GM11168 (cell line): ENCODE results near the gene FN1.
"Not testable (repeated sequence)": the region's sequence is repeated elsewhere in the genome, so short reads cannot be mapped to it uniquely, and the experiment has no call there.

Experiments used
- in situ Hi-C: fragments of 300-500 bp; cut with MboI; formaldehyde crosslinking; loops from one replicate; pipeline ENCODE4 v1.12.0; 2022; ENCODE audit warnings: low sequenced_read_pairs; ENCODE audit not compliant: unreplicated experiment

The FN1 gene

DNA sequence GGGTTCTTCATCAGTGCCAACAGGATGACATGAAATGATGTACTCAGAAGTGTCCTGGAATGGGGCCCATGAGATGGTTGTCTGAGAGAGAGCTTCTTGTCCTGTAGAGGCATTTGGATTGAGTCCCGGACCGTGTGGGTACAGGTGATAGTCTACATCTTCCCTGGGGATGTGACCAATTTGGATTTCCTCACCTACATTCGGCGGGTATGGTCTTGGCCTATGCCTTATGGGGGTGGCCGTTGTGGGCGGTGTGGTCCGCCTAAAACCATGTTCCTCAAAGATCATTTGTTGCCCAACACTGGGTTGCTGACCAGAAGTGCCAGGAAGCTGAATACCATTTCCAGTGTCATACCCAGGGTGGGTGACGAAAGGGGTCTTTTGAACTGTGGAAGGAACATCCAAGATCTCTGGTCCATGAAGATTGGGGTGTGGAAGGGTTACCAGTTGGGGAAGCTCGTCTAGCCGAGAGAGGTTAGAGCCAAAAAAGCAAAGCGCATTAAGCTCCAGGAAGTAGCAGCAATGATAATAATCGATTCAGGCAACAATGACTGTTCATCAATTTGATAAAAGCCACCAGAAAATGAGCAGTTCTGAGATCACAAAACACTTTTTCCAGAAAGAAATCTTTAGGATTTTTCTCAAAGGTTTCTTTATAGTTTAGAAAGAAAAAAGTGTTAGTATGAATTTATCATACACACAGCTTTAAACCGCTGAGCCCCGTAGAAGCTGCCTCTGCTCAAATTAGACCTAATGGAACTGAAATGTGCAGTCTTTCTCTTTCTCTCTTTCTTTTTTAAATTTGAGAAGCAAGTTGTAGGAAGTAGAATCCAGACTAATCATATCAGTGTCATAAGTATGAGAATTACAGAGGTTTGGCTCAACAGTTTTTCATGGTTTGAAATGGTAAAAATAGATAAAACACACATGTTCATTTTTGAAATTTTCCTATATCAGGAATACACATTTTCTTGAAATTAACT lies 63.7 kb downstream of the FN1 start:
- in situ Hi-C loops: no loop called here

DNA sequence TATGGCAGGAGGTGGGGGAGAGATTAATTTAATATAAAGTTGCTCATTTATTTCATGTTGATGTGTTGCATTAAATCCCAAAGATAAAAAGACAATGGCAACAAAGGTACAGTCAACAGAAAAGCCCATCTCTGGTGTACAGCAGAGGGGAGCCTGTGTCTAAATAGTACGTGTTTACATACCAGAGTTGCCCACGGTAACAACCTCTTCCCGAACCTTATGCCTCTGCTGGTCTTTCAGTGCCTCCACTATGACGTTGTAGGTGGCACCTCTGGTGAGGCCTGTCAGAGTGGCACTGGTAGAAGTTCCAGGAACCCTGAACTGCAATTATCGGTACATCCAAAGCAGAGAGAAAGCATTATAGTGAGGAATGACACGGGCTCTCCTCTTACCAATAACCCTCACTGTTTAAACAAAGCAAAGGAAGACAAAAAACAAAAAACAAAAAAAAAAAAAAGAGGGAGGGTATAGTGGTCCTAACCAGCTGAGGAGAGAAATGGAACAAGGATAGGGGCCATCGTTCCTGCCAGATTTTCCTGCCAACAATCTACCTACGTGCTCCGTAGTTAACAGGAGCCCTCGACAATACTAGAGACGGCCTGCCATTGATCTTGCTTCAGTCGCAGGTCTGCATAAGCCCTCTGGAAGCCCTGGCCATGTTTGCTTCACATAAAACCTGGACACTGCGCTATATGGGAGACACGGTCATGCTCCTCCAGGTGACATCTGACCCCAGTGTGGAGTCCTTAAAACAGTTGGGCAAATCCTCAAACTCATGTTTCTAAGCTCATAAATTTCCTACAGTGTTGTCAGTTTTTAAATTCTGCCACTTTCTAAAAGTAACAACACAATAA lies 65.5 kb downstream of the FN1 start:
- in situ Hi-C loops: no loop called here

DNA sequence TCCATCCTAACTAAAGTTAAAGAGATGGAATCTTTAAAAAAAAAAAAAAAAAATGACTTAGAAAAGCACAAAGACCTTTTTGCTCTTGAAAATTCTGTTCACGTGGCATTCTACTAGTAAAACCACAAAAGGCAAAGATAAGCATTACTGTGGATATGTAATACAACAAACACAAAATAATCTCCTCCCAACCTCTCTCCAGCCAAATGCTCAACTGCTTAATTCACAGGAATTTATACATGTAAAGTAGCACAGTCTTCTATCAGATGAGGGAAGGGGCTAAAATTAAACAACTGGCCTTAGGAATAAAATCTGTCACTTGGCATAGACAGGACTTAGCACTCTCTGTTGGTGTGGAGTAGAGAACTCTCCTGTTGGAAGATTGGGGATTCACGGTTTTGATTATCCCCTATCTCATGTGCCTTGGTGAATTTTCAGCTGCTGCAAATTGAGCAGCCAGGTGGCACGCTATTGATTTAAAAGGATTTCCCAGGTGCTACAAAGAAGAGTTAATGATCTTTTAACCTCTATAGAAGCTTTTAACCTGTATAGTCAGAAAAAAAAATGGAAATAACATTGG lies 66.6 kb downstream of the FN1 start:
- in situ Hi-C loops: no loop called here

DNA sequence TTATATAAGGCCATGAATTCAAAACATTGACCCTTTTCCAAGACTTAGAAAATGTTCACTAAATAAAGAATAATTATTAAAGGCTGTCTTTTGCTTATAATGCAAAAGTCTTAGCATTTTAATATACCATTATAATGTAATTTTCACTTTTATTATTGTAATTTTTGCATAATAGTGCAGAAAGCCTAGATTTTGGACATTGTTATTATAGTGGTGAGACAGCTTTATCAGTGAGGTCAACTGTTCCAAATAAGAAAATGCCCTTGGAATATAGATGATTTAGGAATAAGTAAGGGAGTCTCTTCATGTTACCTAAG lies 67.4 kb downstream of the FN1 start:
- in situ Hi-C loops: no loop called here

DNA sequence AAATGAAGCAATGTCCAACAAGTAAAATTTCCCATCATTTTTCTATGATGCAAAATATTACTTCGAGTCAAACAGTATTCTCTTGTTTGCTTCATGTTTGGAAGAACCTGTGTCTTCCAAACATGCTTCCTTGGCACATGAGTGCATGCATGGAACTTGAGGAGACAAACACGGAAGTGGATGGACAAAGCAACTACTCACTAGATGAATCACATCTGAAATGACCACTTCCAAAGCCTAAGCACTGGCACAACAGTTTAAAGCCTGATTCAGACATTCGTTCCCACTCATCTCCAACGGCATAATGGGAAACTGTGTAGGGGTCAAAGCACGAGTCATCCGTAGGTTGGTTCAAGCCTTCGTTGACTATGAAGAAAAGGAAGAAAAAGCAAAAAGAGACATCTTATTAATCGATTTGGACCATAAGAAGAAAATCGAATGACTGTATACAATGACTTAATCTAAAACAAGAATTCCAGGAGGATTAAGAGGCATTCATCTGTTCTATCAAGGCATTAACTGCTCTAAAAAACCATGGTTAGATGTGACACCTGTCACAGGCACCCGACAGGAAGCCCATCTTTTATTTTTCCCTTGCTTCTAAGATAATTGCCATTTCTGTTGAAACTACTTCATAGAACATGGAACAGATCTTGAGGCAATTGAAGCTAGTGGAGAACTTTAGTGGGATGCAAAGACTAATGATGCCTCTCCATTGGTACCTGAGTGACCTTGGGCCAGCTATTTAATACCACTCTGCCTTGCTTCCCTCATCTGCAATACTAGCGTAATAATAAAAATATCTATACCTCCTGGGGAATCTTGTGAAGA lies 68.0 kb downstream of the FN1 start:
- in situ Hi-C loops: no loop called here

DNA sequence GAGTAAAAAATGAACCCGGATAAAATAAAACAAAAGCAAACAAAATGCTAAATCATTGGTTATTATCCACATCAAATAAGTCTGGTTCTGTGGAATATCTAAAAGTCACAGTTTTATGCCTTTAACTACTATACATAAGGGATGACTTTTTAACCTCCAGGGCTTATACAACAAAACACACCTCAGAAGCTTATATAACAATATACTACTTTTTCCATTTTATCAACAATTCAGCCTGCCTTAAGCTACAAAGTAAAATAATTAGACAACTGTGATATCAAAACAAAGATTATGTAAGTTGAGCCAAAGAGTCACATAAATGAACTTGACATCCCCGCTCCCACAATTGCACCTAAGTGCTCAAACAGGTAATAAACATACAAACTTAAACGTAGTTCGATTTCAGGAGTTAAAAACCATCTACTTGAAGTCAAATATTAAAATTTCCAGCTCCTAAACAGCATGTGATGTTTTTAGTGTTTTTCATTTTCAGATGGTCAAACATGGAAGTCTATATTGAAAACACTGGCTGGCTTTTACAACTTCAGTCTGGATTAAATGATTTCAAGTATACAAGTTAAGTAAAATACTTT lies 69.3 kb downstream of the FN1 start:
- in situ Hi-C loops: no loop called here

DNA sequence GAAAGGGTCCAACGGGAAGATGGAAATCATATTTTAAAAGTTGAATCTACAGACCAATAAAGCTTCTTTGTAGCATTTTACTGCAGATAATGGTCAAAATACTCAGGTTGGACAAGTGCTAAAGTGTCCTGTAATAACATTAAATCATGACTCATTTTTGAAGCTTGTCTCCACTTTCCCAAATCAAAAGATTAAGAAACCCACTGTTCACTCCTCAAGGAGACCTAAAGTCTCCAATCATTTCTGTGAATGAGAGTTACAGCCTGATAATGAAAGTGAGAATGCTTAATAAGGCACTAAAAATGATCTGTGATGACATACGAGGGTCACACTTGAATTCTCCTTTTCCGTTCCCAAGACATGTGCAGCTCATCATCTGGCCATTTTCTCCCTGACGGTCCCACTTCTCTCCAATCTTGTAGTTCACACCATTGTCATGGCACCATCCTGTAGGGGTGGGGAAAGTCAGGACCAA lies 70.6 kb downstream of the FN1 start:
- in situ Hi-C loops: no loop called here

DNA sequence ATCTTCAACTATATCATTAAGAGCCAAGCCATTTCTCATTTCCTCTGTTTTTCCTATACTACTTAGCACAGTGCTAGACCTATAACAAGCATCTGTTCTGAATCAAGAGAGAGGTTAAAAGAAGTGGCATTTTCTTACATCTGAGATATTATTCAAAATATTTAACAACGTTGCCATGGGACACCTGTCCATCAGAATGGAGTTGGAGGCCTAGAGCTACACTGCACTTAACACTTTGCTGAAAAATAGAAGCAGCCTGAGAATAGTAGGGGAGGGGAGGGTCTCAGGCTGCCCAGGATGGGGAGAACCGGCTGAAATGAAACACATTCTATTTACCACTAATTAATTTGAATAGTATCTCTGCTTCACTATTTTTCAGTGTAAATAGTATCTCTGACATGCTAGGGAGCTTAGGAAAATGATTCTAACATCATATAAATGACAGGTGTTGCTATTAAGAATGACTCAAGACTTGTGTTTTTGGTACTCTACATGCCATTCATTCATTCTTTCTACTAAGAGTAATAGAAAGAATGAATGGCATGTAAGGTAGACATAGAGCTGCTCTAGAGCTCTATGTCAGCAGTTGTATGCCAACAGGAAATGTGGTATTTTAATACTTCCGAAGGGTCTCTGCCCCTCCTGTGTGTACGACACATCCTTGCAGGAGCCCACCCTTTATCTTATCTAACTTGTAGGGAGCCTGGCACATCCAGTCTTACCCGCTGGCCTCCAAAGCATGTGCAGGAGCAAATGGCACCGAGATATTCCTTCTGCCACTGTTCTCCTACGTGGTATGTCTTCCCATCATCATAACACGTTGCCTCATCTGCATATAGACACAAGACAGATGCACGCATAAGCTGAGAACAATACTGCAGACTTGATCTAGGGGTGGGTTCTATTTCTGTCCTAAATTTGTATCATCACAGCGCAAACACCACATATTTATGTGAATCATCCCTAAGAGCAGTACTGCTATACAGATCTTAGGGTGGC lies 71.4 kb downstream of the FN1 start:
- in situ Hi-C loops: no loop called here

DNA sequence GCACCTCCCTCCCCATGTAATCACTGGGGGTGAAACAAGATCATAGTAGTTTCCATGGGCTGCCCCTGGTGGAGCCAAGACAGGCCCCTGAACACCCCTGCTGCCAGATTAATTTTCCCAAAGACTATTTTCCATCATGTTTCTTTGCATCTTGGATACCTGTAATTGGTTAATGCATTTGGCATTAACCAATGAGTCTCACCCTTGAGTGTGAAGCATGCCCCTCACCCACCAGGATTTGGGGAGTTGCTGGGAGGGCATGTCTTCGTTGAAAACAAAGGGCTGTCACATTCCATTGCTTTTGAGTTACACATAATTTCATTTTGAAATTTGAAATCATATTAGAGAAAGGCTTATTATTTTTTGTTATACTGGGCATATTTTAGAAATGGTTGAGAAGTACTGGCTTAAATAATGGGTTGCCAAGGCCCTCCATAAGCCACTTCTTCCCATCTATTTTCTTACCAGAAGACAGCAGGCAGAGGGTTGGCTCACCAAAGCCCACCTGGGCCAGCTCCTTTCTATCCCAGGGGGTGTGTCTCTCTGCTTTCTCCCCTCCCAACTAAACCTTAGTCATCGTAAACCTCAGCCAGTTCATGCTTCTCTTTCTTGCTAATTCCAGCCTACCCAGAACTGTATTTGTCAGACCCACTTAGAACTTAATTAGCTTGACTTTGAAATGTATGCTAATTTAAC lies 72.3 kb downstream of the FN1 start:
- in situ Hi-C loops: no loop called here

DNA sequence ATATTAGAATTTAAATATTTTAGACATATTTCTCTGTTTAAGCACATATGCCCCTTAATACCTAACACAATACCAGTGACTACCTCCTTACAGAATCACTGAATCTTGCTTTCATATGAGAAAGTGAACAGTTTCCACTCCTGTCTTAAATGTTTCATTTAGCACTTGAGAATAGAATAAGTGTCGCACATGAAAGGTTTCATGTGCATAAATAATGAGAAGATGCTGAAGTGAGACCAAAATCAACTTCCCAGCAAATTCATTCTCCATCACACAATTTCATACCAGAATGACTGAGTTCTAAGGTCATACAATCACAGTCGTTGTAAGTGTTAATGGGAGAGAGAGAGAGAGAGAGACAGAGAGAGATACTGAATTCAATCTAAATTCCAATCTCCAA lies 72.8 kb downstream of the FN1 start:
- in situ Hi-C loops: no loop called here

DNA sequence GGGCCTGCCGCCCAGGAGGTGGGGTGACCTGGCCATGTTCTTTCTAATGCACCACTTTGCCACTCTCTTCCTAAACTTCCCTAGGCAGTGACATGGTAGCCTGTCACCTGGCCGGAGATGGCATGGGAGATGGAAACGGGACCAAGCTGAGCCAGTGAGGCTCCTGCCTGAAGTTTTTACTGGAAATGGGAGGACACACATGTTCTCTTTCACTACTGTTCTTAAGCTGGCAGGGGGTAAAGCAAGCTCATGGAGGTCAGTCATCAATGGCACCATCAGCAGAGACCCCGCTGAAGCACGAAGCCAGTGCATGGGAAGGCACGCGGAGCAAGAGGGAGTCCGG lies 73.3 kb downstream of the FN1 start:
- in situ Hi-C loops: no loop called here

DNA sequence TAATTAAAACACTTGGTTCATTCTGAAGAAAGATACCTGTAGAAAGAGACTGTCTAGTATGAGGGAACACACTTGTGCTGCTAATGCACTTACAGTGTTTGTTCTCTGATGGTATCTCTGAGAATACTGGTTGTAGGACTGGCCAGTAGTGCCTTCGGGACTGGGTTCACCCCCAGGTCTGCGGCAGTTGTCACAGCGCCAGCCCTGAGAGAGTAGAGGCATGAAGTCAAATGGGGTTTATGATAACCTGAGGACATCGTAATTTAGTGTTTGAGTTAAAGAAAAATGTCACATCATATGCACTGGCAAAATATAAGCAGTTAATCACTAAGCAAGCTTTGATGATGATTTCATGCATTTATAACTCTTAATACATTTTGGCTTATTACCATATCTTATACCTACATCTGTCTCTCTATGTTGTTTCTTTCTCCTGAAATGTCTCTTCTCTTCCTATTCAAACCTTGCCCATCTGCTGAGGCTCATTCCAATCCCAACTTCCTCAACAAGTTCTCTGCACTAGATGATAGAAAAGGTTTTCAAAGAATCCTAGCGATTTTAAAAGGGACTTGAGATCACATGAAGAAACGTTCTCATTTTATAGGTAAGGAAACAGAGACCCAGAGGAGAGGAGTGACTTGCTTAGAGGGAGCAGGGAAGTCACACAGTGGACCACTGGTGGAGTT lies 73.8 kb downstream of the FN1 start:
- in situ Hi-C loops: no loop called here

DNA sequence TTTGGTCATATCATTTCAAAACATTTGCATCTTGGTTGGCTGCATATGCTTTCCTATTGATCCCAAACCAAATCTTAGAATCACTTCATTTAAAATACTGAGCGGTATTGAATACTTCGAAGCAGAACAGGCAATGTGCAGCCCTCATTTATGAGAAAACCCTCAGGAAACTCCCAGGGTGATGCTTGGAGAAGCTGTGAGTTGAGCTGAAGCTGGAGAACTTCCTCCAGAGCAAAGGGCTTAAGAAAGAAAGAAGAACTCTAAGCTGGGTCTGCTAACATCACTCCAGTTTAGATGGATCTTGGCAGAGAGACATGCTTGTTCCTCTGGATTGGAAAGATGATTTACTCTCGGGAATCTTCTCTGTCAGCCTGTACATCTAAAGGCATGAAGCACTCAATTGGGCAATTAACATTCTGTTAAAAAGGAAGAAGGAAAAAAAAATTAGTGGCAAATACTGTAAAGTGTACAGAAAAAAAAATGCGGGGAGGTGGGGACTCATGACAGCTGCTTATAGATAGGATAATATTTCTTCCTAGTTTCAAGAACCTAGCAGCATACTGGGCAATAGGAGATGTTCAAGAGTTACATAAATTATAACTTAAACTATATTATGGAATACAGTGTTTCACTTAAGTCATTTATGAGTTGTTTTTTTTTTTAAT lies 74.5 kb downstream of the FN1 start:
- in situ Hi-C loops: no loop called here

DNA sequence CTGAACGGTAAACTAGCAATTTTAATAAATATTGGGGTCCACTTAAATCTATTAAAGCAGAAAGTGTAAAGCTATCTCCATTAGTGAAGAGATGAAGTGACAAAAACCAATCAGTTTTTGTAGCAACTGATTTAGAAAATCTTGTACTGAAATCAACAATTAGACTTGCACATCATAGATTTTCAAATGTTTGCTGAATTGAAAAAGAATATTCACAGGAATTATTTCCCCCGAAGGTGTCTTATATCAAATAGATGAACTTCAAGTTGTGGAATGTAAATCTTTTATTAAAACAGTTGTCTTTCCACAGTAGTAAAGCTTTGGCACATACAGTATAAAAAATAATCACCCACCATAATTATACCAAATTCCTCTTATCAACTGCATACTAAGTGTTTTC lies 75.3 kb downstream of the FN1 start:
- in situ Hi-C loops: no loop called here

DNA sequence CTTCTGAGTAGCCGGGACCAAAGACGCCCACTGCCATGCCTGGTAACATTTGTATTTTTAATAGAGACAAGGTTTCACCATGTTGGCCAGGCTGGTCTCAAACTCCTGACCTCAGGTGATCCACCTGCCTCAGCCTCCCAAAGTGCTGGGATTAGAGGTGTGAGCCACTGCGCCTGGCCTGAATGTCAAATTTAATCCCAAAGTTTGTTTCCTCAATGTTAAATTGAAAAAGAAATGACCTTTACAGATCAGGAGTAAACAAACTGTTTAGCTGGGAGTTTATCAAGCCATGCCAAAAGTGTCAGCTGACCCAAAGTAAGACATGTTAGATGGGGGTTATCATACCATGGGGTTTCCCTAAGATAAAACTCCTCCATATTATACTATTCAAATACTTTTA lies 75.8 kb downstream of the FN1 start:
- in situ Hi-C loops: not testable (repeated sequence)

DNA sequence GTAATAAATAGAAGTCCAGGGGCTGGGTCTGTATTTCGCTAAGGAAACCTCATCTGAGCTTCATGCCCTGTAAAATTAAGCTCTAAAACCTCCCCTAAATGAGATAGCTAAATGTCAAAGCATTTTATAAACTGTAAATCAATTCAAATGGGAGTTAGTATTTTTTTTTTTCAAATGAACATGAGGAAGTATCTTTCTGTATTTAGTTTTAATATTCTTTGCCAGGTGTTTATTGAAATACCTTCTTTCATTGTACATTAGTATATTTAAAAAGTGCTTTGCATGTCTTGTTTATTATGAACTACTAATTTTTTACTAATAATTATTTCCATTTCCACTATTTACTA lies 76.3 kb downstream of the FN1 start:
- in situ Hi-C loops: no loop called here
